AG09309 (cell line): ENCODE data around the gene TBCD.

Experiments used
- DNase-seq: peaks from one replicate; pipeline ENCODE4 v3.0.0-alpha.2; 2010; ENCODE audit warnings: low read depth
- H3K4me3 ChIP-seq: 2 replicates; pipeline ENCODE4 v1.5.1; 2011; ENCODE audit warnings: mild to moderate bottlenecking, low read depth, low read length, moderate library complexity; ENCODE audit not compliant: control insufficient read depth
- CTCF ChIP-seq: IDR thresholded peaks from 2 replicates; pipeline ENCODE4 v1.5.1; 2011; ENCODE audit warnings: mild to moderate bottlenecking, low read depth, low read length, inconsistent platforms; ENCODE audit not compliant: insufficient read depth, control insufficient read depth; ENCODE audit errors: missing control alignments

TBCD gene

GRCh38 chr17:82926081-82926480 is 174.2 kb downstream of the TBCD start:
- no peak overlapping the region for H3K4me3 ChIP-seq
- no peak for DNase-seq
- no peak for TF ChIP-seq CTCF

GRCh38 chr17:82926716-82927115 is 174.9 kb downstream of the TBCD start:
- H3K4me3 ChIP-seq, result no peak overlapping the region
- TF ChIP-seq CTCF, result no peak
- no peak for DNase-seq

- TF ChIP-seq CTCF, result no peak
- DNase-seq, result no peak
- no peak overlapping the region for H3K4me3 ChIP-seq
Measured at GRCh38 chr17:82927311-82927660, 175.4 kb downstream of the TBCD start.

GRCh38 chr17:82927661-82928601 is 176.1 kb downstream of the TBCD start:
- TF ChIP-seq CTCF, result no peak
- H3K4me3 ChIP-seq, result no peak overlapping the region

GRCh38 chr17:82929011-82929622 is 177.3 kb downstream of the TBCD start:
- H3K4me3 ChIP-seq, result no peak overlapping the region
- no peak for TF ChIP-seq CTCF
- no peak for DNase-seq

More at GRCh38 chr17:82927661-82928601, 176.1 kb downstream of the TBCD start:
- DNase-seq, result no peak

GRCh38 chr17:82929676-82930042 is 177.8 kb downstream of the TBCD start:
- H3K4me3 ChIP-seq, result no peak overlapping the region
- DNase-seq, result no peak
- no peak for TF ChIP-seq CTCF
